COLO829 (cell line): Measurements from ENCODE around the gene GPS1.

Source experiments
- DNase-seq: peaks from one replicate; pipeline ENCODE4 v3.0.0; 2012; ENCODE audit warnings: low spot score

The GPS1 gene

GRCh38 chr17:82103553-82104451 lies 52.1 kb downstream of the GPS1 start:
- DNase-seq: no peak

- no peak for DNase-seq
Measured at GRCh38 chr17:82104797-82105416, 53.2 kb downstream of the GPS1 start.

- no peak for DNase-seq
Measured at GRCh38 chr17:82105417-82105881, 53.8 kb downstream of the GPS1 start.

- peak; percentile 48 for DNase-seq
Measured at GRCh38 chr17:82105882-82106687, 54.4 kb downstream of the GPS1 start.

GRCh38 chr17:82106688-82107305 lies 55.1 kb downstream of the GPS1 start:
- DNase-seq: no peak
